Measurements from ENCODE around the gene TOMM40. TPM values are rescaled to one million over a fixed set of nuclear protein-coding genes. Genes with fewer than 3 reads are reported as not detected.

The TOMM40 gene
- total and polyA plus RNA-seq, 9 of the 15 experiments (the other 6 are each of a cell fraction or from before 2014, with no cell fraction given): 0.89 to 290 (median 160) TPM

GRCh38 chr19:44939668-44940067 lies 48.6 kb downstream of the TOMM40 start:
- no peaks in the 10 kb centered on the region for H3K9me3 ChIP-seq (replicated peaks; ENCODE audit: control insufficient read depth, insufficient read depth, low read depth, low read length)
- H2AFZ ChIP-seq (ENCODE audit: low read depth, low read length): no peak overlapping the region
- H4K20me1 ChIP-seq (replicated peaks; ENCODE audit: control insufficient read depth, insufficient read depth, low read length): no peaks in the 10 kb centered on the region
- no peak for FAIRE-seq
- 0 out of 2 replicates have a peak, but pooled peaks have one; percentile 60 for TF ChIP-seq ZKSCAN1 (IDR thresholded peaks at IDR 0.05; ENCODE audit: low read depth, low read length)
- TF ChIP-seq RBFOX2 (IDR thresholded peaks at IDR 0.05; ENCODE audit: low read depth, low read length): no peak
- TF ChIP-seq CEBPB (tag; IDR thresholded peaks at IDR 0.05): 0 out of 2 replicates have a peak, but pooled peaks have one; percentile 5
- TF ChIP-seq PYGO2 (tag; IDR thresholded peaks at IDR 0.05): no peak
- no peaks in the 10 kb centered on the region for H3K36me3 ChIP-seq (ENCODE audit: control insufficient read depth, insufficient read depth, low read length)
- no peak overlapping the region for H3K4me2 ChIP-seq (ENCODE audit: insufficient read depth, low read length)
- in situ Hi-C loops (cut with MboI): no loop called here
- no peak for DNase-seq (ENCODE audit: extremely low read depth in 1 of 4, low spot score in 3 of 4)
- no TSS peak for BruUV-seq (replicated peaks)
- no peaks in the 10 kb centered on the region for H3K9me1 ChIP-seq (ENCODE audit: control insufficient read depth, insufficient read depth, low read length)
- no peaks in the 10 kb centered on the region for H3K79me2 ChIP-seq (ENCODE audit: control insufficient read depth, insufficient read depth, low read length)
- no peak overlapping the region for H3K27ac ChIP-seq (ENCODE audit: extremely low read depth, low read depth, low read length)
- ChIA-PET POLR2A (no interaction called here), CTCF (ENCODE audit: low intra/inter-chr PET ratio) (no interaction called here)
- 71% methylated on average over 4 of the region's 5 CpGs for WGBS (ENCODE audit: insufficient coverage, low coverage, missing lambda C conversion rate)
- peaks cover 21 to 33% of the 10 kb centered on the region in 2 experiments; a peak in 4 of 5 replicates for H3K4me1 ChIP-seq (replicated peaks in 1 of 2; ENCODE audit: control insufficient read depth in 2 of 2, insufficient read depth in 2 of 2, low read length in 2 of 2)
- intact Hi-C loops (cut with micrococcal nuclease): no loop called here
- no peaks in the 10 kb centered on the region for H3K27me3 ChIP-seq (ENCODE audit: control insufficient read depth in 2 of 2, insufficient read depth in 2 of 2, low read length in 2 of 2)
- ATAC-seq: no peak
- no peak overlapping the region for H3K9ac ChIP-seq (ENCODE audit: insufficient read depth in 1 of 2, low read depth in 2 of 2, low read length in 2 of 2)
- no peak overlapping the region for H3K4me3 ChIP-seq

- H3K27ac ChIP-seq (ENCODE audit: extremely low read depth, low read depth, low read length): no peak within 1 kb of the TSS
- ChIA-PET CTCF (ENCODE audit: low intra/inter-chr PET ratio) (no interaction called here), POLR2A (interaction anchor here (0.9 kb wide), 1 partner anchor 13 kb away, joined by 3 read pairs; the partner anchor contains the start of gene CLPTM1)
- ATAC-seq (0 out of 3 replicates have a peak, but pooled peaks have one; percentile 10), FAIRE-seq (no peak), DNase-seq (ENCODE audit: extremely low read depth in 1 of 4, low spot score in 3 of 4) (peak in 3 of 4 experiments; percentile 29 to 42 (median 39))
- H3K4me3 ChIP-seq: no peak within 1 kb of the TSS
- H3K4me2 ChIP-seq (ENCODE audit: insufficient read depth, low read length): no peak within 1 kb of the TSS
- intact Hi-C loops (cut with micrococcal nuclease) (no loop called here), in situ Hi-C loops (cut with MboI) (no loop called here)
- H3K36me3 ChIP-seq (ENCODE audit: control insufficient read depth, insufficient read depth, low read length): no peaks in the 10 kb centered on the region
- H4K20me1 ChIP-seq (replicated peaks; ENCODE audit: control insufficient read depth, insufficient read depth, low read length): no peaks in the 10 kb centered on the region
- no peaks in the 10 kb centered on the region for H3K27me3 ChIP-seq (ENCODE audit: control insufficient read depth in 2 of 2, insufficient read depth in 2 of 2, low read length in 2 of 2)
- H3K9ac ChIP-seq (ENCODE audit: insufficient read depth in 1 of 2, low read depth in 2 of 2, low read length in 2 of 2): peak within 1 kb of the TSS in 1 of 2 experiments; percentile 59; a peak in 2 of 4 replicates
- WGBS (ENCODE audit: insufficient coverage, low coverage, missing lambda C conversion rate): 73% methylated on average over 14 of the region's 14 CpGs
- no TSS peak for BruUV-seq (replicated peaks)
- H2AFZ ChIP-seq (ENCODE audit: low read depth, low read length): peak within 1 kb of the TSS; percentile 40; the same call in 1 of the 2 replicates
- TF ChIP-seq PHF20 (IDR thresholded peaks at IDR 0.05; ENCODE audit: partially characterized antibody) (peak; percentile 13), EGR1 (conservative IDR thresholded peaks at IDR 0.05) (peak; percentile 15; the same call in 1 of the 2 replicates), MLLT1 (IDR thresholded peaks at IDR 0.05) (peak in 1 of 2 experiments; percentile 88; a peak in 2 of 4 replicates), ELK1 (CRISPR knock-in tag; IDR thresholded peaks at IDR 0.05) (no peak), THRAP3 (IDR thresholded peaks at IDR 0.05; ENCODE audit: borderline replicate concordance) (0 out of 2 replicates have a peak, but pooled peaks have one; percentile 72)
- H3K9me1 ChIP-seq (ENCODE audit: control insufficient read depth, insufficient read depth, low read length): no peaks in the 10 kb centered on the region
- H3K79me2 ChIP-seq (ENCODE audit: control insufficient read depth, insufficient read depth, low read length): no peaks in the 10 kb centered on the region
- no peaks in the 10 kb centered on the region for H3K9me3 ChIP-seq (replicated peaks; ENCODE audit: control insufficient read depth, insufficient read depth, low read depth, low read length)
- peaks cover 15 to 30% of the 10 kb centered on the region in 2 experiments; a peak in 4 of 5 replicates for H3K4me1 ChIP-seq (replicated peaks in 1 of 2; ENCODE audit: control insufficient read depth in 2 of 2, insufficient read depth in 2 of 2, low read length in 2 of 2)
These were observed 51.1 kb downstream of the TOMM40 start, which contains the start of gene APOC4 for GRCh38 chr19:44942067-44942571. Gene APOC4 (plus strand): TSS chr19:44942237. CDS start chr19:44942278, 41 bp downstream.

Data from K562 (cell line).